Fibroblast of lung (primary cell): Measurements from ENCODE around the gene CMTM3. TPM values are rescaled to one million over a fixed set of nuclear protein-coding genes. Genes with fewer than 3 reads are reported as not detected.
"Not testable (repeated sequence)": the region's sequence is repeated elsewhere in the genome, so short reads cannot be mapped to it uniquely, and the experiment has no call there.

Source experiments
- DNase-seq, 2 donors: peaks; one replicate each; pipeline versions ENCODE4 v3.0.0 to v3.0.0-alpha.2; 2010; ENCODE audit warnings: low read depth in 2 of 2
- H2AFZ ChIP-seq: 2 replicates; pipeline ENCODE4 v1.5.1; 2012; ENCODE audit warnings: low read length, control low read depth, inconsistent platforms
- H3K27ac ChIP-seq: 2 replicates; pipeline ENCODE4 v1.5.1; 2011; ENCODE audit warnings: low read length, control low read depth; ENCODE audit not compliant: insufficient read depth
- H3K27me3 ChIP-seq: 2 replicates; pipeline ENCODE4 v1.5.1; 2011; ENCODE audit warnings: mild to moderate bottlenecking, low read length; ENCODE audit not compliant: control insufficient read depth, insufficient read depth
- H3K36me3 ChIP-seq: 2 replicates; pipeline ENCODE4 v1.5.1; 2011; ENCODE audit warnings: low read length; ENCODE audit not compliant: control insufficient read depth, insufficient read depth
- H3K4me1 ChIP-seq: 2 replicates; pipeline ENCODE4 v1.5.1; 2011; ENCODE audit warnings: low read length; ENCODE audit not compliant: control insufficient read depth, insufficient read depth; ENCODE audit errors: extremely low read depth
- H3K4me2 ChIP-seq: 2 replicates; pipeline ENCODE4 v1.5.1; 2011; ENCODE audit warnings: low read length, control low read depth; ENCODE audit not compliant: insufficient read depth; ENCODE audit errors: extremely low read depth
- H3K4me3 ChIP-seq, 4 experiments: fragments of 200-600 bp in 1 of 4; sonication (generic) in 1 of 4; replicated peaks in 1 of 4; 2 replicates each; pipeline ENCODE4 v1.5.1; 2011 to 2016; ENCODE audit warnings: low read length in 4 of 4, low read depth in 3 of 4, mild to moderate bottlenecking in 3 of 4, control low read depth in 2 of 4, inconsistent platforms in 1 of 4, mixed read lengths in 1 of 4; ENCODE audit not compliant: insufficient read depth in 1 of 4; ENCODE audit errors: control extremely low read depth in 1 of 4
- H3K79me2 ChIP-seq: 2 replicates; pipeline ENCODE4 v1.5.1; 2012; ENCODE audit warnings: mild to moderate bottlenecking, low read length, inconsistent platforms; ENCODE audit not compliant: control insufficient read depth, insufficient read depth
- H3K9ac ChIP-seq: 2 replicates; pipeline ENCODE4 v1.5.1; 2011; ENCODE audit warnings: mild to moderate bottlenecking, low read length, control low read depth; ENCODE audit not compliant: insufficient read depth
- H3K9me3 ChIP-seq: 2 replicates; pipeline ENCODE4 v1.5.1; 2012; ENCODE audit warnings: low read depth, low read length; ENCODE audit not compliant: control insufficient read depth, insufficient read depth
- H4K20me1 ChIP-seq: 2 replicates; pipeline ENCODE4 v1.5.1; 2011; ENCODE audit warnings: low read length; ENCODE audit not compliant: control insufficient read depth, insufficient read depth; ENCODE audit errors: extremely low read depth
- CTCF ChIP-seq, 2 donors: IDR thresholded peaks in 1 of 2; conservative IDR thresholded peaks in 1 of 2; 1 replicate in 1 of 2; 2 replicates in 1 of 2; pipeline ENCODE4 v1.5.1; 2011 to 2012; ENCODE audit warnings: low read length in 2 of 2, control low read depth in 1 of 2, inconsistent platforms in 1 of 2, low read depth in 1 of 2, mild to moderate bottlenecking in 1 of 2
- EZH2 ChIP-seq: IDR thresholded peaks from 2 replicates; pipeline ENCODE4 v1.5.1; 2012; ENCODE audit warnings: low read length, control low read depth, mild to moderate bottlenecking; ENCODE audit errors: missing control alignments
- polyA plus RNA-seq, 2 donors: library from polyadenylated mRNA; depleted of rRNA in 1 of 2; stranded (reverse) in 1 of 2; unstranded in 1 of 2; fragments of >200 nt; gene quantifications; 2 replicates each; pipeline ENCODE4 v1.2.1, GENCODE V29; 2011 to 2012; ENCODE audit warnings: missing spikeins in 1 of 2
- total RNA-seq: library from RNA; depleted of rRNA; stranded (reverse); fragments of >200 nt; gene quantifications from 2 replicates; pipeline ENCODE4 v1.2.1, GENCODE V29; 2014

Gene CMTM3
- total and polyA plus RNA-seq, 2 donors (not counting 1 experiment from before 2014, with no cell fraction given): 10.1 to 18.6 TPM

- DNase-seq: peak; percentile 77 to 91
- Histone ChIP-seq H3K4me2 (peak overlapping the region; percentile 25), H3K79me2 (peaks cover 3% of the 10 kb centered on the region), H2AFZ (no peak overlapping the region), H4K20me1 (no peaks in the 10 kb centered on the region), H3K9ac (no peak overlapping the region), H3K4me3 (no peak overlapping the region), H3K36me3 (peaks cover 19% of the 10 kb centered on the region), H3K9me3 (no peaks in the 10 kb centered on the region), H3K27ac (peak overlapping the region; percentile 43), H3K4me1 (peaks cover 15% of the 10 kb centered on the region), H3K27me3 (no peaks in the 10 kb centered on the region)
- TF ChIP-seq CTCF (conservative IDR thresholded peaks at IDR 0.05 in 1 of 2, IDR thresholded peaks at IDR 0.05 in 1 of 2; ENCODE audit: low read depth in 1 of 2, low read length in 2 of 2) (peak; percentile 71 to 93), EZH2 (no peak)
These were observed 4.0 kb downstream of the CMTM3 start for GRCh38 chr16:66608241-66609138.

GRCh38 chr16:66609139-66609510 is 4.6 kb downstream of the CMTM3 start:
- peaks cover 19% of the 10 kb centered on the region for H3K36me3 ChIP-seq
- H3K4me3 ChIP-seq: no peak overlapping the region
- H4K20me1 ChIP-seq: no peaks in the 10 kb centered on the region
- peak overlapping the region; percentile 43 for H3K27ac ChIP-seq
- H3K9me3 ChIP-seq: no peaks in the 10 kb centered on the region
- TF ChIP-seq EZH2 (no peak), CTCF (conservative IDR thresholded peaks at IDR 0.05 in 1 of 2, IDR thresholded peaks at IDR 0.05 in 1 of 2; ENCODE audit: low read depth in 1 of 2, low read length in 2 of 2) (no peak)
- H3K9ac ChIP-seq: no peak overlapping the region
- no peaks in the 10 kb centered on the region for H3K27me3 ChIP-seq
- H3K79me2 ChIP-seq: peaks cover 3% of the 10 kb centered on the region
- no peak overlapping the region for H2AFZ ChIP-seq
- no peak overlapping the region for H3K4me2 ChIP-seq
- no peak for DNase-seq
- peaks cover 11% of the 10 kb centered on the region for H3K4me1 ChIP-seq

GRCh38 chr16:66610111-66610820 is 5.8 kb downstream of the CMTM3 start:
- Histone ChIP-seq H3K27ac (no peak overlapping the region), H4K20me1 (no peaks in the 10 kb centered on the region), H3K36me3 (peaks cover 19% of the 10 kb centered on the region), H2AFZ (no peak overlapping the region), H3K9ac (no peak overlapping the region), H3K9me3 (no peaks in the 10 kb centered on the region), H3K4me3 (no peak overlapping the region), H3K4me1 (peaks cover 10% of the 10 kb centered on the region), H3K4me2 (no peak overlapping the region), H3K27me3 (no peaks in the 10 kb centered on the region), H3K79me2 (peaks cover 3% of the 10 kb centered on the region)
- no peak for DNase-seq
- no peak for TF ChIP-seq EZH2
- TF ChIP-seq CTCF (conservative IDR thresholded peaks at IDR 0.05 in 1 of 2, IDR thresholded peaks at IDR 0.05 in 1 of 2; ENCODE audit: low read depth in 1 of 2, low read length in 2 of 2): no peak

GRCh38 chr16:66611911-66612310 is 7.4 kb downstream of the CMTM3 start:
- not testable (repeated sequence) for H3K9me3 ChIP-seq, H3K79me2 ChIP-seq, H3K4me3 ChIP-seq, H3K27me3 ChIP-seq, H4K20me1 ChIP-seq, DNase-seq, H2AFZ ChIP-seq, H3K9ac ChIP-seq, H3K4me1 ChIP-seq, H3K27ac ChIP-seq, H3K4me2 ChIP-seq
- H3K36me3 ChIP-seq: peaks cover 19% of the 10 kb centered on the region
